Keratinocyte (primary cell): ENCODE data around the gene SLC12A5. TPM values are rescaled to one million over a fixed set of nuclear protein-coding genes. Genes with fewer than 3 reads are reported as not detected.

Source experiments
- DNase-seq: peaks from one replicate; pipeline ENCODE4 v3.0.0-alpha.2; 2011; ENCODE audit warnings: low read depth, missing footprints, low spot score
- FAIRE-seq: peaks from 2 replicates; lab custom pipeline; 2011; peaks lifted over from hg19 to GRCh38; lab: Jason Lieb, UNC
- H2AFZ ChIP-seq: 2 replicates; pipeline ENCODE4 v1.6.0; 2012; ENCODE audit warnings: low read length, control low read depth, inconsistent platforms; ENCODE audit not compliant: control insufficient read depth
- H3K27ac ChIP-seq: 2 replicates; pipeline ENCODE4 v1.5.1; 2011; ENCODE audit warnings: low read length; ENCODE audit not compliant: control insufficient read depth, insufficient read depth
- H3K27me3 ChIP-seq: 3 replicates; pipeline ENCODE4 v1.6.0; 2011; ENCODE audit warnings: low read length; ENCODE audit not compliant: control insufficient read depth, insufficient read depth; ENCODE audit errors: extremely low read depth
- H3K36me3 ChIP-seq, 2 experiments: 2 replicates in 1 of 2; 3 replicates in 1 of 2; pipeline ENCODE4 v1.5.1; 2011; ENCODE audit warnings: low read length in 2 of 2, mild to moderate bottlenecking in 1 of 2; ENCODE audit not compliant: control insufficient read depth in 2 of 2, insufficient read depth in 2 of 2; ENCODE audit errors: extremely low read depth in 1 of 2
- H3K4me1 ChIP-seq: 3 replicates; pipeline ENCODE4 v1.5.1; 2011; ENCODE audit warnings: low read length; ENCODE audit not compliant: control insufficient read depth, insufficient read depth; ENCODE audit errors: extremely low read depth
- H3K4me2 ChIP-seq: 3 replicates; pipeline ENCODE4 v1.6.0; 2011; ENCODE audit warnings: low read depth, low read length; ENCODE audit not compliant: control insufficient read depth, insufficient read depth; ENCODE audit errors: extremely low read depth
- H3K4me3 ChIP-seq, 3 experiments: fragments of 200-600 bp in 1 of 3; sonication (generic) in 1 of 3; 2 replicates in 2 of 3; 3 replicates in 1 of 3; pipeline ENCODE4 v1.5.1; 2011 to 2016; ENCODE audit warnings: low read length in 3 of 3, mild to moderate bottlenecking in 3 of 3, control low read depth in 2 of 3, inconsistent platforms in 1 of 3, low read depth in 1 of 3, mixed read lengths in 1 of 3, mixed run types in 1 of 3, moderate library complexity in 1 of 3; ENCODE audit not compliant: control insufficient read depth in 2 of 3, insufficient read depth in 2 of 3; ENCODE audit errors: extremely low read depth in 1 of 3
- H3K79me2 ChIP-seq: 2 replicates; pipeline ENCODE4 v1.6.0; 2012; ENCODE audit warnings: low read length; ENCODE audit not compliant: control insufficient read depth, insufficient read depth
- H3K9ac ChIP-seq: 3 replicates; pipeline ENCODE4 v1.6.0; 2011; ENCODE audit warnings: low read length; ENCODE audit not compliant: control insufficient read depth, insufficient read depth; ENCODE audit errors: extremely low read depth
- H3K9me1 ChIP-seq: 3 replicates; pipeline ENCODE4 v1.6.0; 2011; ENCODE audit warnings: low read length; ENCODE audit not compliant: control insufficient read depth, insufficient read depth; ENCODE audit errors: extremely low read depth
- H3K9me3 ChIP-seq: 2 replicates; pipeline ENCODE4 v1.5.1; 2012; ENCODE audit warnings: low read depth, low read length; ENCODE audit not compliant: control insufficient read depth
- H4K20me1 ChIP-seq: 3 replicates; pipeline ENCODE4 v1.6.0; 2011; ENCODE audit warnings: low read length; ENCODE audit not compliant: control insufficient read depth, insufficient read depth; ENCODE audit errors: extremely low read depth
- CTCF ChIP-seq, 3 experiments: IDR thresholded peaks in 1 of 3; conservative IDR thresholded peaks in 1 of 3; optimal IDR thresholded peaks in 1 of 3; 2 replicates in 2 of 3; 3 replicates in 1 of 3; pipeline versions ENCODE3 to v1.5.1; 2011; ENCODE audit warnings: low read length in 3 of 3, mild to moderate bottlenecking in 3 of 3, moderate library complexity in 2 of 3, control low read depth in 1 of 3, inconsistent platforms in 1 of 3; ENCODE audit not compliant: insufficient read depth in 2 of 3; ENCODE audit errors: extremely low read depth in 1 of 3
- EZH2 ChIP-seq: IDR thresholded peaks from one replicate; pipeline ENCODE4 v1.6.1; 2012; ENCODE audit warnings: inconsistent platforms, mild to moderate bottlenecking, low read length, moderate library complexity
- dilution Hi-C: fragments of 300-500 bp; cut with MboI; formaldehyde crosslinking; loops from one replicate; pipeline ENCODE4 v1.7.0; 2020; ENCODE audit warnings: low sequenced_read_pairs; ENCODE audit not compliant: extremely low pct_ligation_motif_present
- polyA plus RNA-seq, 5 experiments: library from polyadenylated mRNA; depleted of rRNA in 3 of 5; stranded (reverse) in 3 of 5; stranded (forward) in 1 of 5; unstranded in 1 of 5; fragments of >200 nt; gene quantifications; 1 replicate in 1 of 5; 2 replicates in 3 of 5; 3 replicates in 1 of 5; pipeline versions ENCODE4 v1.2.1 to v1.2.3, GENCODE V29; 2011 to 2012; ENCODE audit warnings: missing spikeins in 2 of 5, low read depth in 1 of 5, low replicate concordance in 1 of 5

The SLC12A5 gene
- polyA plus RNA-seq, 1 donor (not counting 4 experiments of a cell fraction or from before 2014, with no cell fraction given): not detected

GRCh38 chr20:46065006-46065405 lies 36.0 kb downstream of the SLC12A5 start:
- Histone ChIP-seq H3K9me3 (no peaks in the 10 kb centered on the region), H3K79me2 (no peaks in the 10 kb centered on the region), H3K27ac (no peak overlapping the region), H4K20me1 (peaks cover 3% of the 10 kb centered on the region), H3K4me1 (no peaks in the 10 kb centered on the region), H3K4me3 (no peak overlapping the region), H3K9me1 (no peaks in the 10 kb centered on the region), H3K9ac (no peak overlapping the region), H2AFZ (no peak overlapping the region), H3K27me3 (no peaks in the 10 kb centered on the region), H3K4me2 (no peak overlapping the region), H3K36me3 (peaks cover 36 to 54% of the 10 kb centered on the region in 2 experiments)
- TF ChIP-seq CTCF (optimal IDR thresholded peaks at IDR 0.05 in 1 of 3, IDR thresholded peaks at IDR 0.05 in 1 of 3, conservative IDR thresholded peaks at IDR 0.05 in 1 of 3; ENCODE audit: extremely low read depth in 1 of 3, insufficient read depth in 2 of 3, low read length in 3 of 3) (no peak), EZH2 (no peak)
- FAIRE-seq (no peak), DNase-seq (no peak)
- dilution Hi-C loops: no loop called here

- H3K9ac ChIP-seq: no peak overlapping the region
- H3K36me3 ChIP-seq: peaks cover 33 to 56% of the 10 kb centered on the region in 2 experiments
- no peak overlapping the region for H3K4me3 ChIP-seq
- H3K4me2 ChIP-seq: no peak overlapping the region
- no peak overlapping the region for H2AFZ ChIP-seq
- H3K79me2 ChIP-seq: no peaks in the 10 kb centered on the region
- H4K20me1 ChIP-seq: peaks cover 4% of the 10 kb centered on the region
- H3K4me1 ChIP-seq: no peaks in the 10 kb centered on the region
- TF ChIP-seq EZH2 (no peak), CTCF (optimal IDR thresholded peaks at IDR 0.05 in 1 of 3, IDR thresholded peaks at IDR 0.05 in 1 of 3, conservative IDR thresholded peaks at IDR 0.05 in 1 of 3; ENCODE audit: extremely low read depth in 1 of 3, insufficient read depth in 2 of 3, low read length in 3 of 3) (no peak)
- dilution Hi-C loops: no loop called here
- H3K27me3 ChIP-seq: no peaks in the 10 kb centered on the region
- no peaks in the 10 kb centered on the region for H3K9me3 ChIP-seq
- no peak for DNase-seq
- H3K9me1 ChIP-seq: no peaks in the 10 kb centered on the region
- H3K27ac ChIP-seq: no peak overlapping the region
- FAIRE-seq: no peak
Measured at GRCh38 chr20:46065691-46066090, 36.7 kb downstream of the SLC12A5 start.
